HUES48 (cell line): ENCODE results near the gene NPC2.

ENCODE experiments used
- H3K27ac ChIP-seq: one replicate; pipeline ENCODE4 v1.7.0; 2013; ENCODE audit warnings: low read depth, low read length, inconsistent platforms
- H3K27me3 ChIP-seq: 2 replicates; pipeline ENCODE4 v1.6.1; 2013; ENCODE audit warnings: mild to moderate bottlenecking, low read length; ENCODE audit not compliant: control insufficient read depth, insufficient read depth
- H3K36me3 ChIP-seq: 2 replicates; pipeline ENCODE4 v1.6.1; 2013; ENCODE audit warnings: low read length; ENCODE audit not compliant: control insufficient read depth, insufficient read depth
- H3K4me1 ChIP-seq: 2 replicates; pipeline ENCODE4 v1.6.1; 2013; ENCODE audit warnings: mild to moderate bottlenecking, low read length; ENCODE audit not compliant: control insufficient read depth, insufficient read depth
- H3K4me3 ChIP-seq: 2 replicates; pipeline ENCODE4 v1.5.1; 2013; ENCODE audit warnings: mild to moderate bottlenecking, low read depth, low read length
- H3K9ac ChIP-seq: 2 replicates; pipeline ENCODE4 v1.6.1; 2013; ENCODE audit warnings: mild to moderate bottlenecking, low read depth, low read length, moderate library complexity
- H3K9me3 ChIP-seq: 2 replicates; pipeline ENCODE4 v1.6.1; 2013; ENCODE audit warnings: low read length; ENCODE audit not compliant: control insufficient read depth, insufficient read depth

Gene NPC2

DNA sequence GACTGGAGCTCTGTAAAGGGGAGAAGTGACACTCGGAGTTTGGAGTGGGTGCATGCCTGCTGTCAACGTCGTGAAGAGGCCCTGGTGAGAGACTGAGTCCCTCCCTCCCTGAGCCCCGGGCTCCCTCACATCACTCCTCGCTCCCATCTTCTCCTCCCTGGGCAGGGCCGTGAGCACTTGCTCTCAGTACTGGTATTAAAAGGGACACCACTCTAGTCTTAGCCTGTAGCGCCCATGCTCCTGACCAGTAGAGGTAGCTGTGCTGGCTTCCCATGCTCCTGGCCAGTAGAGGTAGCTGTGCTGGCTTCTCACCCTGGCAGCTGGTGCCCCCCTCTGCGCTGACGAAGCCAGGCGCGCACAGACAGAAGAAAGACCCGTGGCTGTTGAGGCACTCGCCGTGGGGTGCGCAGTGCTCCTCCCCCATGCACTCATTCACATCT is 15.2 kb upstream of the NPC2 start:
- Histone ChIP-seq H3K27me3 (no peaks in the 10 kb centered on the region), H3K27ac (no peak overlapping the region), H3K9me3 (no peaks in the 10 kb centered on the region), H3K9ac (no peak overlapping the region), H3K4me3 (no peak overlapping the region), H3K4me1 (peaks cover 12% of the 10 kb centered on the region), H3K36me3 (no peaks in the 10 kb centered on the region)

GRCh38 chr14:74507840-74508239 is 14.7 kb upstream of the NPC2 start:
- no peak overlapping the region for H3K4me3 ChIP-seq
- no peak overlapping the region for H3K27ac ChIP-seq
- H3K9ac ChIP-seq: no peak overlapping the region
- no peaks in the 10 kb centered on the region for H3K27me3 ChIP-seq
- peaks cover 12% of the 10 kb centered on the region for H3K4me1 ChIP-seq
- H3K36me3 ChIP-seq: no peaks in the 10 kb centered on the region
- no peaks in the 10 kb centered on the region for H3K9me3 ChIP-seq

DNA sequence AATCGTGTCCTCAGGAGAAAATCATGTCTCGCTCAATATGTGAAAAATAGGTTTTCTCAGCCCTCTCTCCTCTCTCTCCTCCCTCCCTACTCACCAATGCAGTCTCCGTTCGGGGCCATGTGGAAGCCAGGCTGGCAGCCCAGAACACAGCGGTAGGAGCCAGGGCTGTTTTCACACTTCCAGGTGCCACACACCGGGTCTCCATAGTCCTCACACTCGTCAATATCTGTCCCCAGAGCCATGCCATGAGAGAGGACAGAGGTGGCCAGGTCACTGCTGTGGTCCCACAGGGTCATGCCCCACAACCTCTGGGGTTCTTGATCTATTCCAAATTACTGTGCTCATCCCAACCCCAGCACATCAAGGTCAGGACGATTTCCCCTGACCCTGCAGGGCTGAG is 14.0 kb upstream of the NPC2 start:
- Histone ChIP-seq H3K9ac (no peak overlapping the region), H3K9me3 (no peaks in the 10 kb centered on the region), H3K4me1 (peaks cover 12% of the 10 kb centered on the region), H3K36me3 (no peaks in the 10 kb centered on the region), H3K27ac (no peak overlapping the region), H3K4me3 (no peak overlapping the region), H3K27me3 (no peaks in the 10 kb centered on the region)

GRCh38 chr14:74506411-74506851 is 13.3 kb upstream of the NPC2 start:
- H3K9ac ChIP-seq: no peak overlapping the region

GRCh38 chr14:74505831-74506230 is 12.7 kb upstream of the NPC2 start:
- Histone ChIP-seq H3K27me3 (no peaks in the 10 kb centered on the region), H3K4me3 (no peak overlapping the region)

More at GRCh38 chr14:74506411-74506851, 13.3 kb upstream of the NPC2 start:
- no peaks in the 10 kb centered on the region for H3K9me3 ChIP-seq
- H3K36me3 ChIP-seq: no peaks in the 10 kb centered on the region
- H3K4me3 ChIP-seq: no peak overlapping the region
- peaks cover 18% of the 10 kb centered on the region for H3K4me1 ChIP-seq
- no peaks in the 10 kb centered on the region for H3K27me3 ChIP-seq
- no peak overlapping the region for H3K27ac ChIP-seq

GRCh38 chr14:74504874-74505720 is 12.0 kb upstream of the NPC2 start:
- no peaks in the 10 kb centered on the region for H3K9me3 ChIP-seq
- H3K27ac ChIP-seq: no peak overlapping the region
- no peaks in the 10 kb centered on the region for H3K27me3 ChIP-seq
- no peak overlapping the region for H3K4me3 ChIP-seq
- H3K9ac ChIP-seq: no peak overlapping the region
- H3K36me3 ChIP-seq: no peaks in the 10 kb centered on the region
- peaks cover 22% of the 10 kb centered on the region for H3K4me1 ChIP-seq

More at GRCh38 chr14:74505831-74506230, 12.7 kb upstream of the NPC2 start:
- no peaks in the 10 kb centered on the region for H3K9me3 ChIP-seq
- no peaks in the 10 kb centered on the region for H3K36me3 ChIP-seq
- peaks cover 22% of the 10 kb centered on the region for H3K4me1 ChIP-seq
- H3K9ac ChIP-seq: no peak overlapping the region
- no peak overlapping the region for H3K27ac ChIP-seq

GRCh38 chr14:74504412-74504811 is 11.3 kb upstream of the NPC2 start:
- Histone ChIP-seq H3K36me3 (no peaks in the 10 kb centered on the region), H3K9ac (no peak overlapping the region), H3K4me3 (no peak overlapping the region), H3K27ac (no peak overlapping the region), H3K4me1 (peaks cover 19% of the 10 kb centered on the region), H3K9me3 (no peaks in the 10 kb centered on the region), H3K27me3 (no peaks in the 10 kb centered on the region)

- Histone ChIP-seq H3K27ac (no peak overlapping the region), H3K4me3 (no peak overlapping the region), H3K9ac (no peak overlapping the region), H3K9me3 (no peaks in the 10 kb centered on the region), H3K36me3 (no peaks in the 10 kb centered on the region), H3K4me1 (peaks cover 19% of the 10 kb centered on the region), H3K27me3 (no peaks in the 10 kb centered on the region)
Observed at GRCh38 chr14:74503938-74504335, 10.8 kb upstream of the NPC2 start.

DNA sequence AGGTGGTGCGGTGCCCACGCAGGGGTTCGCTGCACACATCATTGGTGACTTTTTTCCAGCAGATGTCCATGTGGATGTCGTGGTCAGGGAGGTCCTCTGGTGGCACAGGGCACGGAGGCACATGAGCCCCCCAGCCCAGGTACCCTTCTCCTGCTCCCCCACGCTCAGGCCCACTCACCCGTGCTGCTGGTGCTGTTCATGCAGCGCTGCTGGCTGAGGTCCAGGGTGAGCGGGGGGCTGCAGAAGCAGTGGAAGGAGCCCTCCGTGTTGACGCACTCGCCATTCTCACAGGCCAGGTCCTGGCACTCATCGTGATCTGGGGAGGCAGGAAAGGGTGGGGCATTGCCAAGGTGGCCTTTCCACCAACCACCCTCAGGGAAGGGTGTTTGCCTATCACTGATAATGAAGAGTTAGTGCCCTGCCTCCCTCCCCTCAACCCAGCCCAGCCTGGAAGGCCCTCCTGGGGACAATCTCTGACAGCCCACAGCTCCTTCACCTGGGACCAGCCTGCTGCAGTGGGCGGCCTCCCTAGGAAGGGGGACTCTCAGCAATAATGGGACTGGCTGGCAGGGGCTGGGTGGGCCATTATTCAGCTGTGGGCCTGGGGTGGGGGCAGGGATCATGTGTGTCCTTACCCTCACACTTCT is 10.3 kb upstream of the NPC2 start:
- Histone ChIP-seq H3K4me1 (peaks cover 19% of the 10 kb centered on the region), H3K9ac (no peak overlapping the region), H3K27me3 (no peaks in the 10 kb centered on the region), H3K27ac (no peak overlapping the region), H3K4me3 (no peak overlapping the region), H3K9me3 (no peaks in the 10 kb centered on the region), H3K36me3 (no peaks in the 10 kb centered on the region)

GRCh38 chr14:74502236-74503019 is 9.3 kb upstream of the NPC2 start:
- Histone ChIP-seq H3K9ac (no peak overlapping the region), H3K4me1 (peaks cover 19% of the 10 kb centered on the region)

More at GRCh38 chr14:74502236-74503019, 9.3 kb upstream of the NPC2 start:
- Histone ChIP-seq H3K4me3 (no peak overlapping the region), H3K27me3 (no peaks in the 10 kb centered on the region), H3K36me3 (no peaks in the 10 kb centered on the region), H3K27ac (no peak overlapping the region), H3K9me3 (no peaks in the 10 kb centered on the region)
